Measurements from ENCODE around the gene CLMP.

The CLMP gene, protein sequence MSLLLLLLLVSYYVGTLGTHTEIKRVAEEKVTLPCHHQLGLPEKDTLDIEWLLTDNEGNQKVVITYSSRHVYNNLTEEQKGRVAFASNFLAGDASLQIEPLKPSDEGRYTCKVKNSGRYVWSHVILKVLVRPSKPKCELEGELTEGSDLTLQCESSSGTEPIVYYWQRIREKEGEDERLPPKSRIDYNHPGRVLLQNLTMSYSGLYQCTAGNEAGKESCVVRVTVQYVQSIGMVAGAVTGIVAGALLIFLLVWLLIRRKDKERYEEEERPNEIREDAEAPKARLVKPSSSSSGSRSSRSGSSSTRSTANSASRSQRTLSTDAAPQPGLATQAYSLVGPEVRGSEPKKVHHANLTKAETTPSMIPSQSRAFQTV

DNA sequence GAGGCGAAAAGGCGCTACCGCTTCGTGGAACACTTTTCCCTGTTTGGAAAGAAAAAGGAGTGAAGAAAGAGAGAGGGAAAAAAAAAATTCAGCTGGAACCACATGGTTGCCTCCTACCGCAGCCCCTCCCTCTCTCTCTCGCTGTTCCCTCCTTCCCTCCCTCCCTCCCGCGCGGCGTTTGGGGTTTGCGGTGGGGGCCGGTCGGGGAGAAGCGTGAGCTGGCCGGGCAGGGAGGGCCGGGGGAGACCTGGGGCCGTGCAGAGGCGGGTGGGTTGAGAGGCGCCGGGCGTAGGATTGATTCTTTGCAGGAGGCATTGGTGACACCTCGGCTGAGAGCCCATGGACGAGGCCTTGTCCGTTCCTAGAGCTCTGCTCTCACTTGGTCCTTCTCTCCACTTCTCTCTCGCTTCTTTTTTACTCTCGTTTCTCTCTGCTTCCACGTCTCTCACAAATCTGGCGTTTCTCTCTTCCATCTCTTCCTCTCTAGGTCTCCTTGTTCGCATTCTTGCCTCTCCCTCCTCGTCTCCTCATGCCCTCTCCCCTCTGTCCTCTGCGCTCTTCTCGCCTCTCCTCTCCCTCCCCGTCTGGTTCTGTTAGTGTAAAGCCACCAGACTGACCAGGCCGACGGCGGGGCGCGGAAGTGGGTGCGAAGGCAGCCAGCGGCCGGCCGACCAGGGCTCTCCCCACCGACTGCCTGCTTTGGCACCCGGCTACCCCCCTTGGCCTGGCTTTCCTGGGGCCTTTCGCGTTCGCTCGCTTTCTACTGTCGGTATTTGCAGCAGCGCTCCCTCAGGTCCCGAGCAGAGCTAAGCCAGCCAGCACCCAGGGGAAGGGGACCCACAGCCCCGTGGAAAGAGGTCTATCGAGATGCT is at the start of gene CLMP:
TSS of gene CLMP (minus strand) at position 61 of the 872 bp plus-strand sequence. CDS start 308 bp downstream, outside the sequence.
- DNase-seq, result no peak

- DNase-seq, result no peak
These were observed 47.0 kb upstream of the CLMP start for GRCh38 chr11:123241874-123242543.

DNA sequence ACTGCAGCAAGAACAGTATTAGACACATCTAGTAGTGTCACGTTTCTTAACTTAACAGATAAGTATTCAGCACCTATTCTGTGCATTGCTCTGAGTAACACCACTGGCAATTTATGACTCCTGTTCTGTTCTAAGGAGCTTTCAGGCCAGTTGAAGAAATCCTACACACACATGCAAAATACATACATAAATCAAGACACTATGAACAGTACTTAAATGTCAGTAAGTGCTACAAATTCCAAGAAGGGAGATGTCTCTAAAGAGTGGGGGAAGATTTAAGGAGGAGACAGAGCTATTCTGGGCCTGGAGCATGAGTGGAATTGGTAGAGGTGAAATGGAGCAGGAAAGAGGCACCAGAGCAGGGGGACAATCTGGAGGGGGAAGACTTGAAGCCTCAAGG is 46.2 kb upstream of the CLMP start:
- no peak for DNase-seq

GRCh38 chr11:123239191-123240150 is 44.4 kb upstream of the CLMP start:
- DNase-seq, result no peak

DNA sequence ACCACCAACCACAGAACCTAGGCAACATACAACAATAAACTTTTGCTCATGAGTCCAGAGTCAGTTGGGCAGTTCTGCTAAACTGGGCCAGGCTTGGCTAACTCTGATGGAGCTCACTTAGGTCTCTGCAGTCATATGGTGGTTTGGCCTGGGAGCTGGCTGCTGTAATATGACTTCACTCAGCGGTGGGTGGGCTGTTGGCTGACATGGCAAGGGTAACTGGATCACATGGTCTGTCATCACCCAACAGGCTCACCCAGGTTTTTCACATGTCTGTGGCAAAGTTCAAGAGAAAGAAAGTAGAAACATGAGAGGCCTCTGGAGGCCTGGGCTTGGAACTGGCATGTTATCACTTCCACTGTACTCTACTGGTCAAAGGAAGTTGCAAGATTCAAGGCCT is 43.2 kb upstream of the CLMP start:
- no peak for DNase-seq

- DNase-seq, result no peak
These were observed 41.8 kb upstream of the CLMP start for GRCh38 chr11:123236879-123237278.

GRCh38 chr11:123235656-123236261 is 40.7 kb upstream of the CLMP start:
- no peak for DNase-seq

DNA sequence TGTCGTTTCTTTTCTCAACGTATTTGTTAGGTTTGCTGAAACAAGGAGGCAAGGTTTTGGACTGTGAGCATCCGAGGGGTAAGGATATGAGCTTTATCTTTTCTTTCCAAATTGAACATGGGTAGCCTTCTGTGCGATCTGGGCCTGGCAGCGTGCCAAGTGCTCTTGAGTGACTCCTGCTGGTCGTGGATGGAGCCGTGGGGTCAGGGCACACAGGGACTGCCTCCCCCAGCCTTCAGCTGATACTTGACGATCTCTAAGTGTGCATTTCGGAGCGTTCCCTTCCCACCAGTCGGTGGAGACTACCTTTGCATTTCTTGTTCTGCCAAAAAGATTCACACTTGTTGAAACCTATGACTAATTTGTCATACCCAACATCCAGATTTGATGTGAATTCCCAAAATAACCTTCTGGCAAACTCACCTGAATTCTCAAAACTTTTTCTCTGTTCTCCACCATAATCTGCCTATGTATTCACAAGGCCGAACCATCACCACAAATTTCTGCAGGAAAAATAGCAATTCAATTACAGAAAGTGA is 40.1 kb upstream of the CLMP start:
- no peak for DNase-seq

- DNase-seq, result no peak
These were observed 38.9 kb upstream of the CLMP start for GRCh38 chr11:123233975-123234334.

GRCh38 chr11:123233280-123233974 is 38.4 kb upstream of the CLMP start:
- DNase-seq, result no peak

GRCh38 chr11:123231777-123232176 is 36.7 kb upstream of the CLMP start:
- no peak for DNase-seq

DNA sequence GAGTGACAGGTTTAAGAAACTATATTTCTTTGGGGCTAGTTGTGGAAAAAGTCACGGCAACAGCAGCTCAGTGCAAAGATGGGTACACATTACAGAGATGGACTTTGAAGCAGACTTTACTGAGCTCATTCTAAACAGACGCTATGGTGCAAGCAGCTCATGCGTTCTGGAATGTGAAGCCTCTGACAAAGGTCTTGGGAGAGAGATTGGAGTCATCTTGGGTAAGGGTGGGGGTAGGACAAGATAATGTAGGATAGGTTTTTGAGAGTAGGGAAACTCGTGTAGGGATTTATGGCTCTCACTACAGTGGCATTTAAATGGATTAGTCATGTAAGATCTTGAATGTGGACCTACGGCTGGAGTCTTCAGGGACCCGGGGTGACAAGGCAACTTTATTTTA is 36.2 kb upstream of the CLMP start:
- DNase-seq, result no peak

DNA sequence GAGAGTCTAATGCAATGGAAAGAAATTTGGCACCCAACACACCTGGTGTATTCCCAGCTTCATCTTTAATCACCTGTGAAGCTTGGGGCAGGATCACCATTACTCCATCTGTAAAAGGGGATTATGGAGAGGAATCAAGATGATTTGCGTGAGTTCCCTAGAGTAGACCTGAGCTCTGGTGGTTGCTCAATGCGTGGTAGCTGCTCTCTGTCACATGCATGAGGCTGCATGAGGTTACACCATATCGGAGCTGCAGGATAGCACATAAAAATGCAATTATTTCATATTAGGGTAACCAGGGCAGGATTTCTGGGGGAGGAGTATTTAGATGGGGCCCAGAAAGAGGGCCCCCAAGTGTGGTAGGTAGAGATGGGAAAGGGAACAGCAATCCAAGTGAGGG is 35.3 kb upstream of the CLMP start:
- DNase-seq, result no peak

DNA sequence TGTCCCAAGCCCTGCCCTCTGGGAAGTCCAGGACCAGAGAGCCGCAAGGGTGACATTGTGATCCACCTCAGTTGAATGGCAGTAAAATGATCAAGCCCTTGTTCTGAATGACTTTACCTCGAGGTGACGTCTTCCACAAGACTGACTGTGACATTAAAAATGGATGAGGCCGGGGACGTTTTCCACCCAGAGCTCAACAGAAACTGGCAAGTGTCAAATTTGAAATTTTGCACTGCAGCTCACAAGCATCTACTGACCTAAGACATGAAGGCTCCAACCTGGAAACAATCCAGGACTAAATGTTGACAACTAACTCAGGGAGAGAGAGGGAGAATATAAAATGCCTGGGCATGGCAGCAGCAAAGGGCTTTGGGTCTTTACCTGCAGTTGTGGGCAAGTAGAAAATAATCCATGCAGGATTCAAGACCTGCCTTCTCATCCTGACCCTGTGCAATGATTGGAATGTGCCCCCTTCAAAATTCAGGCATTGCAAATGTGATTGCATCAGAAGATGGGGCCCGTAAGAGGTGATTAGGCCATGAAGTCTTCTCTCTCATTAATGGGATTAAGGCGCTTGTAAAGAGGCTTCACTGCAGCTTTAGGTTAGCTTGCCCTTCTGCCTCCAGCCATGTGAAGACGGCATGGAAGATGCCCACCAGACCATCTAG is 33.6 kb upstream of the CLMP start:
- no peak for DNase-seq

GRCh38 chr11:123227763-123228495 is 32.9 kb upstream of the CLMP start:
- DNase-seq, result no peak

- DNase-seq, result no peak
These were observed 26.5 kb upstream of the CLMP start for GRCh38 chr11:123221584-123221983.

DNA sequence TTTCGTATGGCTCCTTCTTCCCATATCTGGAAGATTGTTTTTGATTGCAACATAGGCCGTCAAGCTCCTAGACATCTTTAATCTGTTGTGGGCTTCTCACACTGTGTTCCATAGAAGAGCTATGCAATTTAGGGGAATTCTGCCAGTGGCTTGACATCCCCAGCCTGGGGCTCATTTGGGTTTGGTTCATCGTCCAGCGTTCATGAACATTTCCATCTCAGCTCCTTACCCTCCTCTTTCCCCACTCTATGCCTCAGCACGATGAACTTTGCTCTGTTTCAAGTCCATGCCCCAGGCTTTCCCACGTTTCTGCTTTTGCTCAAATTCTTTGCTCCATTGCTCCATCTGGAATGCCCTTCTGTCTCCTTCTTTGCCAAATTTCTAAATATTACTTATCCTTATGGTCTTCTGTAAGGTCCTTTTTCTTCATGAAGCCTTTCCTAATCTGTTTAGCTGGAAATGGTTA is 26.1 kb upstream of the CLMP start:
- no peak for DNase-seq

DNA sequence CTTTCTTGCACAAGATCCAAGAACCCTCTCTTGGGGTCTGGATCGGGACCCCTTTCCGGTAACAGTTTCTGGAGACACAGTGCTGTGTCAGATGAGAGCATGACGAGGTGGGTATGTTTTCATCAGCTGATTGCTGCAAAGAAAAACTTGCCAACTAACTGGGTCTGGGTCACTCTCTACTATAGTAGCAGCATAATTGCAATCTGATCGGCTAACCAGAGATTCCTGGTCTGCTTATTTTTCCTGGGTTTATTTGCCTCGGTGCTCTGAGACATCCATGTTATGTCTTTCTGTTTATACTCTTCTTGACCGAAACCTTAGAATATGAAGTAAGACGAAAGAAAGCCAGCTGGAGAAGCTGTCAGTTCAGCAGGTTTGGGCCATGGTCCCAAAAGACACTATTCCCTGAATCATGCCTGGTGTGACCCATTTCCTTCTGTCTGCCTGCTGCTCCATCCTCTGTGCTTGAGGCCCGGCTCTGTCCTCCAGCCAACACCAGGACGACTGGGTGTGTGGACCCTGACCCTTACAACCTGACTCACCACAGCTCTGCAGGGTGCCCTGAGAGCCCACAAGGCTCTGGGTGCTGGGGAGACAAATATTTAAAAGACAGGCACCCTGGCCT is 24.1 kb upstream of the CLMP start:
- DNase-seq, result no peak

DNA sequence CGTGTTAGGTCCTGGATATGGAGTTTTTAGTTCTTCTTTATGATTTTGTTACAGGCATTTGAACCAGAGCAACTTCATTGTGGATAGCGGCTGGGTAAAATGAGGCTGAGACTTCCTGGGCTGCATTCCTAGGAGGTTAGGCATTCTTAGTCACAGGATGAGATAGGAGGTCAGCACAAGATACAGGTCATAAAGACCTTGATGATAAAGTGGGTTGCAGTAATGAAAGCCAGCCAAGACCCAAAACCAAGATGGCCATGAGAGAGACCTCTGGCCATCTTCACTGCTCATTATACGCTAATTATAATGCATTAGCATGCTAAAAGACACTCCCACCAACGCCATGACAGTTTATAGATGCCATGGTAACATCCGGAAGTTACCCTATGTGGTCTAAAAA is 23.4 kb upstream of the CLMP start:
- no peak for DNase-seq

All from SHP77 (cell line).